ENCODE measurements around the gene R3HDM2. TPM values are rescaled to one million over a fixed set of nuclear protein-coding genes. Genes with fewer than 3 reads are reported as not detected.
"Not testable (repeated sequence)": the region's sequence is repeated elsewhere in the genome, so short reads cannot be mapped to it uniquely, and the experiment has no call there.

Gene R3HDM2
- total and polyA plus RNA-seq, 2 donors (not counting 1 experiment from before 2014, with no cell fraction given): 104 to 129 TPM

- Histone ChIP-seq H3K4me2 (replicated peaks; ENCODE audit: low read depth, low read length, poor library complexity, severe bottlenecking) (no peak overlapping the region), H3K9me3 (ENCODE audit: control extremely low read depth in 1 of 3, control insufficient read depth in 2 of 3, insufficient read depth in 1 of 3, low read length in 2 of 3) (no peaks in the 10 kb centered on the region), H3K9ac (ENCODE audit: low read length) (no peak overlapping the region), H4K20me1 (ENCODE audit: control insufficient read depth, insufficient read depth, low read length, poor library complexity, severe bottlenecking) (peaks cover 44% of the 10 kb centered on the region), H3K4me3 (ENCODE audit: control extremely low read depth in 1 of 5, extremely low read depth in 1 of 5, insufficient read depth in 1 of 5, low read depth in 2 of 5, low read length in 4 of 5) (no peak overlapping the region), H2AFZ (ENCODE audit: insufficient read depth, low read depth, low read length, poor library complexity, severe bottlenecking) (no peak overlapping the region), H3K36me3 (replicated peaks in 1 of 2; ENCODE audit: control extremely low read depth in 1 of 2, control insufficient read depth in 1 of 2, extremely low read depth in 1 of 2, insufficient read depth in 2 of 2, low read length in 1 of 2) (peaks cover 7 to 10% of the 10 kb centered on the region in 2 experiments), H3K27me3 (replicated peaks in 1 of 4; ENCODE audit: control extremely low read depth in 1 of 4, control insufficient read depth in 3 of 4, insufficient read depth in 4 of 4, low read length in 3 of 4) (no peaks in the 10 kb centered on the region), H3K79me2 (ENCODE audit: control insufficient read depth, insufficient read depth, low read length) (peaks cover 93% of the 10 kb centered on the region), H3K4me1 (ENCODE audit: control insufficient read depth in 2 of 2, insufficient read depth in 2 of 2, low read length in 2 of 2) (peaks cover 0 to 2% of the 10 kb centered on the region in 2 donors), H3K27ac (ENCODE audit: low read length in 2 of 2) (no peak overlapping the region)
- no CpG with 5 or more reads among the region's 2 CpGs for WGBS (ENCODE audit: insufficient coverage)
- ChIA-PET POLR2A (interaction anchor here (0.6 kb wide), 1 partner anchor 33 kb away, joined by 8 read pairs; no protein-coding TSS in a partner anchor), CTCF (interaction anchor here (0.7 kb wide), 1 partner anchor 172 kb away, joined by 3 read pairs; no protein-coding TSS in a partner anchor)
- intact Hi-C loops (cut with micrococcal nuclease): no loop called here
- DNase-seq (no peak), ATAC-seq (ENCODE audit: low read depth) (no peak)
- no peak for TF ChIP-seq EZH2 (IDR thresholded peaks at IDR 0.05; ENCODE audit: borderline replicate concordance, insufficient read depth, low read depth, low read length, poor library complexity, severe bottlenecking)
- TF ChIP-seq, protein P1, sequence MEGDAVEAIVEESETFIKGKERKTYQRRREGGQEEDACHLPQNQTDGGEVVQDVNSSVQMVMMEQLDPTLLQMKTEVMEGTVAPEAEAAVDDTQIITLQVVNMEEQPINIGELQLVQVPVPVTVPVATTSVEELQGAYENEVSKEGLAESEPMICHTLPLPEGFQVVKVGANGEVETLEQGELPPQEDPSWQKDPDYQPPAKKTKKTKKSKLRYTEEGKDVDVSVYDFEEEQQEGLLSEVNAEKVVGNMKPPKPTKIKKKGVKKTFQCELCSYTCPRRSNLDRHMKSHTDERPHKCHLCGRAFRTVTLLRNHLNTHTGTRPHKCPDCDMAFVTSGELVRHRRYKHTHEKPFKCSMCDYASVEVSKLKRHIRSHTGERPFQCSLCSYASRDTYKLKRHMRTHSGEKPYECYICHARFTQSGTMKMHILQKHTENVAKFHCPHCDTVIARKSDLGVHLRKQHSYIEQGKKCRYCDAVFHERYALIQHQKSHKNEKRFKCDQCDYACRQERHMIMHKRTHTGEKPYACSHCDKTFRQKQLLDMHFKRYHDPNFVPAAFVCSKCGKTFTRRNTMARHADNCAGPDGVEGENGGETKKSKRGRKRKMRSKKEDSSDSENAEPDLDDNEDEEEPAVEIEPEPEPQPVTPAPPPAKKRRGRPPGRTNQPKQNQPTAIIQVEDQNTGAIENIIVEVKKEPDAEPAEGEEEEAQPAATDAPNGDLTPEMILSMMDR (IDR thresholded peaks at IDR 0.05): no peak
- Mint-ChIP-seq H3K4me3 (no peak overlapping the region), H3K27me3 (no peaks in the 10 kb centered on the region), H3K4me1 (peaks cover 41% of the 10 kb centered on the region), H3K9me3 (ENCODE audit: insufficient read depth) (no peaks in the 10 kb centered on the region), H3K27ac (no peak overlapping the region)
Observed at GRCh38 chr12:57415088-57415487, 15.8 kb downstream of the R3HDM2 start.

GRCh38 chr12:57414160-57414559 is 16.7 kb downstream of the R3HDM2 start:
- CTCF ChIA-PET; ATAC-seq (ENCODE audit: low read depth); H3K9ac ChIP-seq (ENCODE audit: low read length); H3K4me2 ChIP-seq (replicated peaks; ENCODE audit: low read depth, low read length, poor library complexity, severe bottlenecking); H3K36me3 ChIP-seq (replicated peaks in 1 of 2; ENCODE audit: control extremely low read depth in 1 of 2, control insufficient read depth in 1 of 2, extremely low read depth in 1 of 2, insufficient read depth in 2 of 2, low read length in 1 of 2); H3K4me3 Mint-ChIP-seq; H3K27ac ChIP-seq (ENCODE audit: low read length in 2 of 2); H3K27ac Mint-ChIP-seq; H3K27me3 ChIP-seq (replicated peaks in 1 of 4; ENCODE audit: control extremely low read depth in 1 of 4, control insufficient read depth in 3 of 4, insufficient read depth in 4 of 4, low read length in 3 of 4); H3K4me3 ChIP-seq (ENCODE audit: control extremely low read depth in 1 of 5, extremely low read depth in 1 of 5, insufficient read depth in 1 of 5, low read depth in 2 of 5, low read length in 4 of 5); intact Hi-C loops (cut with micrococcal nuclease); H3K9me3 Mint-ChIP-seq (ENCODE audit: insufficient read depth); H3K27me3 Mint-ChIP-seq; H2AFZ ChIP-seq (ENCODE audit: insufficient read depth, low read depth, low read length, poor library complexity, severe bottlenecking); POLR2A ChIA-PET; H3K4me1 ChIP-seq (ENCODE audit: control insufficient read depth in 2 of 2, insufficient read depth in 2 of 2, low read length in 2 of 2); DNase-seq; H3K9me3 ChIP-seq (ENCODE audit: control extremely low read depth in 1 of 3, control insufficient read depth in 2 of 3, insufficient read depth in 1 of 3, low read length in 2 of 3): not testable (repeated sequence)
- peaks cover 92% of the 10 kb centered on the region for H3K79me2 ChIP-seq (ENCODE audit: control insufficient read depth, insufficient read depth, low read length)
- H3K4me1 Mint-ChIP-seq: peaks cover 36% of the 10 kb centered on the region
- peaks cover 35% of the 10 kb centered on the region for H4K20me1 ChIP-seq (ENCODE audit: control insufficient read depth, insufficient read depth, low read length, poor library complexity, severe bottlenecking)
- WGBS (ENCODE audit: insufficient coverage): 93% methylated on average over 3 of the region's 6 CpGs

All from B cell (primary cell).